Pancreas (tissue), 10 donors: ENCODE measurements around the gene PARVA. TPM values are rescaled to one million over a fixed set of nuclear protein-coding genes. Genes with fewer than 3 reads are reported as not detected.

ENCODE experiments used
- ATAC-seq, 4 donors: fragments of 200-7000 bp; cut with Tn5 transposase; one replicate each; pipeline versions ENCODE4 v1.8.0 to v1.9.1; 2020; ENCODE audit warnings: mild to moderate bottlenecking in 4 of 4, moderate library complexity in 4 of 4
- DNase-seq, 6 donors: peaks; one replicate each; pipeline ENCODE4 v3.0.0-alpha.2; 2020
- FAIRE-seq: peaks from 2 replicates; lab custom pipeline; 2012; peaks lifted over from hg19 to GRCh38; lab: Jason Lieb, UNC
- H3K27ac ChIP-seq, 4 donors: fragments of 200-600 bp; sonication (generic); 1 replicate in 3 of 4; 2 replicates in 1 of 4; pipeline versions ENCODE4 v1.5.0 to v1.8.0; 2020
- H3K27me3 ChIP-seq, 4 donors: fragments of 200-600 bp; one replicate each; pipeline ENCODE4 v1.8.0; 2021
- H3K36me3 ChIP-seq, 3 donors: fragments of 200-600 bp; sonication (generic) in 1 of 3; one replicate each; pipeline versions ENCODE4 v1.5.0 to v1.8.0; 2020 to 2021
- H3K4me1 ChIP-seq, 3 donors: fragments of 200-600 bp; one replicate each; pipeline ENCODE4 v1.8.0; 2021
- H3K4me3 ChIP-seq, 4 donors: fragments of 200-600 bp; sonication (generic) in 2 of 4; one replicate each; pipeline versions ENCODE4 v1.5.0 to v1.8.0; 2020 to 2021
- H3K9me3 ChIP-seq, 4 donors: fragments of 200-600 bp; one replicate each; pipeline ENCODE4 v1.8.0; 2021
- CTCF ChIP-seq, 4 donors: fragments of 200-600 bp; sonication (generic) in 3 of 4; IDR thresholded peaks; one replicate each; pipeline versions ENCODE4 v1.5.0 to v1.8.0; 2021; ENCODE audit warnings: antibody characterized with exemption in 4 of 4
- WGBS, 2 donors: extraction: QIAGEN DNeasy Blood & Tissue Kit; methylation state at CpG; one replicate each; pipeline ENCODE4 v1.1.7; 2013; 5-methylcytosine and 5-hydroxymethylcytosine counted together
- intact Hi-C, 3 donors: fragments of 100-400 bp; cut with DNase I; formaldehyde crosslinking; loops; one replicate each; pipeline versions ENCODE4 v1.11.1 to v1.14.2; 2022
- polyA plus RNA-seq, 2 donors: library from polyadenylated mRNA; stranded (reverse); fragments of 200-250 nt; gene quantifications; one replicate each; pipeline ENCODE4 v1.2.3, GENCODE V29; 2013
- total RNA-seq, 6 donors: library from RNA; stranded (reverse); fragmentation: NEBNext Ultra II Directional in 4 of 6; extraction: Animal tissue kit (Norgen Biotek cat#: 25700) in 4 of 6; gene quantifications; one replicate each; pipeline versions ENCODE4 v1.2.1 to v1.2.4, GENCODE V29; 2021 to 2023
- donor health status: healthy with polysubstance abuse.
- donor health status: DM: no; HTN: no; CAD: no; lungs with moderate emphysema.
- donor health status: DM: no; HTN: no; CAD: no.
- donor health status: control.
- donor health status: control.
- donor health status: Bipolar disorder and iron deficiency.
- donor health status: DM: yes; HTN: yes; CAD: no.
- donor health status: DM: no; HTN: no; CAD: no.
- donor health status: DM: no; HTN: no; CAD: no.
- donor health status: DM: yes; HTN: yes; CAD: no.

Gene PARVA
- total and polyA plus RNA-seq, 8 donors, result 12.4 to 61.9 (median 43.1) TPM

GRCh38 chr11:12426176-12426575 is 48.8 kb downstream of the PARVA start:
- DNase-seq (no peak), ATAC-seq (no peak), FAIRE-seq (no peak)
- Histone ChIP-seq H3K4me3 (no peak overlapping the region), H3K27me3 (no peaks in the 10 kb centered on the region), H3K4me1 (peaks cover 5 to 18% (median 6%) of the 10 kb centered on the region in 3 donors), H3K9me3 (no peaks in the 10 kb centered on the region), H3K36me3 (no peaks in the 10 kb centered on the region), H3K27ac (no peak overlapping the region)
- intact Hi-C loops, result no loop called here
- no peak for TF ChIP-seq CTCF (IDR thresholded peaks at IDR 0.05)

GRCh38 chr11:12429155-12429554 is 51.8 kb downstream of the PARVA start:
- ATAC-seq (no peak), FAIRE-seq (no peak), DNase-seq (no peak)
- Histone ChIP-seq H3K36me3 (no peaks in the 10 kb centered on the region), H3K4me1 (peaks cover 8 to 34% (median 14%) of the 10 kb centered on the region in 3 donors), H3K27ac (no peak overlapping the region), H3K27me3 (no peaks in the 10 kb centered on the region), H3K4me3 (no peak overlapping the region), H3K9me3 (no peaks in the 10 kb centered on the region)
- no peak for TF ChIP-seq CTCF (IDR thresholded peaks at IDR 0.05)
- 69 to 74% methylated on average over 3 of the region's 3 CpGs for WGBS, 2 donors
- intact Hi-C loops, result no loop called here

GRCh38 chr11:12430351-12430750 is 53.0 kb downstream of the PARVA start:
- no peaks in the 10 kb centered on the region for H3K27me3 ChIP-seq
- no peaks in the 10 kb centered on the region for H3K36me3 ChIP-seq
- DNase-seq (no peak), ATAC-seq (peak in 1 of 4 donors; percentile 5), FAIRE-seq (no peak)
- H3K4me3 ChIP-seq, result no peak overlapping the region
- intact Hi-C loops, result no loop called here
- no peaks in the 10 kb centered on the region for H3K9me3 ChIP-seq
- peaks cover 8 to 35% (median 14%) of the 10 kb centered on the region in 3 donors for H3K4me1 ChIP-seq
- H3K27ac ChIP-seq, result peak overlapping the region in 2 of 4 donors; percentile 64 to 67
- WGBS, 2 donors, result 64 to 68% methylated on average over 3 of the region's 3 CpGs
- no peak for TF ChIP-seq CTCF (IDR thresholded peaks at IDR 0.05)

GRCh38 chr11:12430954-12431595 is 53.7 kb downstream of the PARVA start:
- Histone ChIP-seq H3K27me3 (no peaks in the 10 kb centered on the region), H3K4me1 (peaks cover 8 to 35% (median 14%) of the 10 kb centered on the region in 3 donors), H3K9me3 (no peaks in the 10 kb centered on the region), H3K4me3 (no peak overlapping the region), H3K36me3 (no peaks in the 10 kb centered on the region), H3K27ac (peak overlapping the region in 2 of 4 donors; percentile 64 to 67)
- WGBS, 2 donors, result 30 to 35% methylated on average over 5 of the region's 5 CpGs
- no peak for FAIRE-seq
- peak; percentile 91 to 93 (median 92) for ATAC-seq
- intact Hi-C loops, result no loop called here
- peak in 4 of 6 donors; percentile 62 to 78 (median 71) for DNase-seq
- TF ChIP-seq CTCF (IDR thresholded peaks at IDR 0.05), result no peak

GRCh38 chr11:12432507-12432906 is 55.1 kb downstream of the PARVA start:
- FAIRE-seq, result no peak
- WGBS, 2 donors, result 75 to 84% methylated on average over 6 of the region's 6 CpGs

More at GRCh38 chr11:12432507-12432906, 55.1 kb downstream of the PARVA start:
- no peak overlapping the region for H3K4me3 ChIP-seq
- no peaks in the 10 kb centered on the region for H3K9me3 ChIP-seq
- no peak overlapping the region for H3K27ac ChIP-seq
- no peak for TF ChIP-seq CTCF (IDR thresholded peaks at IDR 0.05)
- intact Hi-C loops, result no loop called here
- no peak for DNase-seq
- H3K4me1 ChIP-seq, result peaks cover 7 to 30% (median 8%) of the 10 kb centered on the region in 3 donors
- no peaks in the 10 kb centered on the region for H3K36me3 ChIP-seq
- no peaks in the 10 kb centered on the region for H3K27me3 ChIP-seq
- ATAC-seq, result no peak
